IPS-20b (cell line): ENCODE data around the gene TTLL11.
"Not testable (repeated sequence)": the region's sequence is repeated elsewhere in the genome, so short reads cannot be mapped to it uniquely, and the experiment has no call there.

Experiments
- H3K27ac ChIP-seq: one replicate; pipeline ENCODE4 v1.5.1; 2013; ENCODE audit warnings: low read length
- H3K27me3 ChIP-seq: 2 replicates; pipeline ENCODE4 v1.6.1; 2013; ENCODE audit warnings: mild to moderate bottlenecking, low read length, inconsistent platforms; ENCODE audit not compliant: insufficient read depth
- H3K36me3 ChIP-seq: 2 replicates; pipeline ENCODE4 v1.6.1; 2013; ENCODE audit warnings: low read depth, mild to moderate bottlenecking, inconsistent platforms, low read length, moderate library complexity; ENCODE audit not compliant: insufficient read depth
- H3K4me1 ChIP-seq: 2 replicates; pipeline ENCODE4 v1.6.1; 2013; ENCODE audit warnings: mild to moderate bottlenecking, control low read depth, inconsistent platforms, low read length, moderate library complexity; ENCODE audit not compliant: insufficient read depth
- H3K4me3 ChIP-seq: 2 replicates; pipeline ENCODE4 v1.5.1; 2013; ENCODE audit warnings: mild to moderate bottlenecking, low read length, inconsistent platforms
- H3K9ac ChIP-seq: 2 replicates; pipeline ENCODE4 v1.6.1; 2013; ENCODE audit warnings: low read depth, mild to moderate bottlenecking, inconsistent platforms, low read length, moderate library complexity
- H3K9me3 ChIP-seq: 2 replicates; pipeline ENCODE4 v1.6.1; 2013; ENCODE audit warnings: mild to moderate bottlenecking, low read depth, low read length, inconsistent platforms; ENCODE audit not compliant: insufficient read depth

Gene TTLL11

DNA sequence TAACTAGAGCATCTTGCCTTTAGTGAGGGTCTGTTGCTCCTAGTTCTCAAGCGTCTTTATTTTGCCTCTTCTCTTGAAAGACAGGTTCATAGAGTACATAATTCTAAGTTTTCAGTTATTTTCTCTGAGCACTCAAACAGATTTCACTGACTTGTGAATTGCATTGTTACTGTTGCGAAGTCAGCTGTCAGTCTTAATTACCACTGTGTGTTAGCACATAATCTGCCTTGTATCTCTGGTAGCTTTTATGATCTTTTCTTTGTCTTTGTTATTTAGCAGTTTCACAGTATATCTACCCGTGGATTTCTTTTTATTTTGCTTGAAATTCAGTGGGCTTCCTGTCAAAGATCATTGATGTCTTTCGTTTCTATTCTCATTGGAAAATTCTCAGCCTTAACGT lies 192.9 kb downstream of the TTLL11 start:
- no peaks in the 10 kb centered on the region for H3K4me1 ChIP-seq
- H3K9ac ChIP-seq, result no peak overlapping the region
- H3K27me3 ChIP-seq, result no peaks in the 10 kb centered on the region
- no peak overlapping the region for H3K4me3 ChIP-seq
- no peak overlapping the region for H3K27ac ChIP-seq
- H3K9me3 ChIP-seq, result peaks cover 6% of the 10 kb centered on the region; the same call in 1 of the 2 replicates
- no peaks in the 10 kb centered on the region for H3K36me3 ChIP-seq

DNA sequence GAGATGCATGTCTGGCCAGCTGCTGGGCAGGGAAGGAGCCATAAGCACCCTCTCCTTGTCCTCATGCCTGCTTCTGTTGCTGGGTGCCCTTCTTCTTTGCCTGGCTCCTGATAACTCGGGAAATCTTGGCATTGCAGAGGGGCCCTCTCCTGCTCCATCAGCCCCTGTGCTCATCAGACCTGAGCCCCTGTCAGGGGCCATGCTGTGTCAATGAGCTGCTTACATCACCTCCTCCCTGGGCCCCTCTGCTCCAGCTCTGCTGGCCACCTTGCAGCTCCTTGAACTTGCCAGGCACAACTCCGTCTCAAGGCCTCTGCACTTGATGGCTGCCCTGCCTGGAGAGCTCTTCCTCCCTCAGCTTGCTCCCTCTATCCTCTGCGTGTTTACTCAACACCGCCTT lies 194.3 kb downstream of the TTLL11 start:
- Histone ChIP-seq H3K9ac (no peak overlapping the region), H3K9me3 (peaks cover 6% of the 10 kb centered on the region; the same call in 1 of the 2 replicates), H3K4me3 (no peak overlapping the region), H3K27me3 (no peaks in the 10 kb centered on the region), H3K36me3 (no peaks in the 10 kb centered on the region), H3K27ac (no peak overlapping the region), H3K4me1 (no peaks in the 10 kb centered on the region)

DNA sequence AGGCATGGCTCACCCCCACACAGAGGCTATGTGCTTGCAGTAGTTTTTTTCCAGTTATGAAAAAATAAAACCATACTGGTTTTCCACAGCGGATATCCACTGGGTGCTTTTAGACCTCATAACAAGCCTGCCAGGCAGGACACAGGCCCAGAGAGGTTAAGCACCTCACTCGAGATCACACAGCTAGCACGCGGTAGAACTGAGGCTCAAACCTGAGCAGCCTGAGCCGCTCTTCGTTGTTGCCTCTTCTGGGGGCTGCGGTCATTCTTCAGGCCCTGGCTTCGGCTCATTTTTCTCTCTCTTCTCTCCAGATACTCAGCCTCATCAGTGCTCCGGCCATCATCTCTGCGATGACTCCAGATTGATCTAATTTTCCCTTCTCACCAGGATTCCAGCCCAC lies 196.0 kb downstream of the TTLL11 start:
- H3K27me3 ChIP-seq, result no peaks in the 10 kb centered on the region
- H3K27ac ChIP-seq, result no peak overlapping the region
- no peak overlapping the region for H3K4me3 ChIP-seq
- peaks cover 6% of the 10 kb centered on the region; the same call in 1 of the 2 replicates for H3K9me3 ChIP-seq
- no peaks in the 10 kb centered on the region for H3K36me3 ChIP-seq
- no peaks in the 10 kb centered on the region for H3K4me1 ChIP-seq
- no peak overlapping the region for H3K9ac ChIP-seq

DNA sequence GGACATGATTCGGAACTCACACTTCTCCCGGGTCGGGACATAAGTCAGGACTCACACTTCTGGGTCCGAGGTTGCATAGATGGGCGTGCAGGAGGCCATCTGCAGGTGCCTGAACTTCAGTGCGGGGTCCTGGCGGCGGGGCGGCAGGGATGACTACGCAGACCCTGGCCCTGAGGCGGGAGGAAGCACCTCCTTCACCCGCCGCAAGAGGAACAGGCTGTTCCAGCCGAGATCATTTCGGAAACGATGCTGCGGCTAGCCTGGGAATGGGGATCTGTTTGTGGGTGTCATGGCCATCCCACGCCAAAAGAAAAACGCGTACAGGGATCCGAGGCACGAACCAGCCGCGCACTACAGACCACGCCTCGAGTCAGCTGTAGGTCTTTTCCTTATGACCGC lies 196.6 kb downstream of the TTLL11 start:
- no peak overlapping the region for H3K4me3 ChIP-seq
- no peaks in the 10 kb centered on the region for H3K36me3 ChIP-seq
- H3K9me3 ChIP-seq, result peaks cover 6% of the 10 kb centered on the region; the same call in 1 of the 2 replicates
- H3K27me3 ChIP-seq, result no peaks in the 10 kb centered on the region
- H3K9ac ChIP-seq, result no peak overlapping the region
- no peak overlapping the region for H3K27ac ChIP-seq
- no peaks in the 10 kb centered on the region for H3K4me1 ChIP-seq

DNA sequence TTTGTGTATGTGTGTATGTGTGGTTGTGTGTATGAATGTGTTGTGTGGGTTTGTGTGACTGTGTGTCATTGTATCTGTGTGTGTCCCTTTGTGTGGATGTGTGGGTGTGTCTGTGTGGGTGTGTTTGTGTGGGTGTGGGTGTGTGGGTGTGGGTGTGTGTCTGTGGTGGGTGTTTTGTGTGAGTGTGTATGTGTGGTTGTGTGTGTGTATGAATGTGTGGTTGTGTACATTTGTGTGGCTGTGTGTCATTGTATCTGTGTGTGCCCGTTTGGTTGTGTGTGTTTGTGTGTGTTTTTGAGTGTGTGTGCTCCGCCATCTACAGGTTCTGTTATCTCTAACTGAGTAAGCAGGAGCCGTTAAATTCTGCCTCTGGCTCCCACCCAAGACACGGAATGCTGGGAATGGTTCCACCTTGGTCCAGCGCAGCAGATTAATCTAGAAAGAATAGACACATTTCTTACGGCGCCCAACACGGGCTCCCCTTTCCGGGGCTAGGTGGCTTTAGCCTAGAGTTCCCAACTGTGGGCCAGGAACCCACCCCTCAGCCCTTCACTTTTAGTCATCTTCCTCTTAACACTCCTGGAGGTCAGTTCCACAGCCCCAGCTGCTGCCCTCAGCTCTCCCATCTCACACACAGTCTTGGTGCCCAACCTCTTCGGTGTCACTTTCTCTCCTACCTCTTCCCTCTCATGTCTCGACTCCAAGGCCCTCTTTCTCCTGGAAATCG lies 197.1 kb downstream of the TTLL11 start:
- H3K27ac ChIP-seq, result no peak overlapping the region

DNA sequence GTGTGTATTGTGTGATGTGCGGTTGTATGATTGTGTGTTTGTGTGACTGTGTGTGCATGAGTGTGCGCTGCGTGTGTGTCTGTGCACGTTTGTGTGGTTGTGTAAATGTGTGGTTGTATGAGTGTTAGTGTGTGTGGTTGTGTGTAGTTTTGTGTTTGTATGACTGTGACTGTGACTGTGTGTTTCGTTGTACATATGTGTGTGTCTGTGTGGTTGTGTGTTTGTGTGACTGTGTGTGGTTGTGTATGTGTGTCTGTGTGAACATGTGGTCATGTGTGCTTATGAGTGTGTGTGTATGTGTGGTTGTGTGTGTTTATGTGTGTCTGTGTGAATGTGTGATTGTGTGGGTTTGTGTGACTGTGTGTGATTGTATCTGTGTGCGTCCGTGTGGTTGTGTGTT lies 197.8 kb downstream of the TTLL11 start:
- Histone ChIP-seq H3K4me3 (no peak overlapping the region), H3K9ac (no peak overlapping the region), H3K27ac (no peak overlapping the region), H3K36me3 (no peaks in the 10 kb centered on the region), H3K4me1 (0 out of 2 replicates have a peak, but pooled peaks cover 3% of the 10 kb centered on the region), H3K9me3 (peaks cover 3% of the 10 kb centered on the region; the same call in 1 of the 2 replicates), H3K27me3 (no peaks in the 10 kb centered on the region)

More for the DNA sequence above, 197.1 kb downstream of the TTLL11 start:
- H3K27me3 ChIP-seq, result no peaks in the 10 kb centered on the region
- H3K9ac ChIP-seq, result no peak overlapping the region
- no peak overlapping the region for H3K4me3 ChIP-seq
- H3K36me3 ChIP-seq, result no peaks in the 10 kb centered on the region
- H3K9me3 ChIP-seq, result peaks cover 6% of the 10 kb centered on the region; the same call in 1 of the 2 replicates
- 0 out of 2 replicates have a peak, but pooled peaks cover 2% of the 10 kb centered on the region for H3K4me1 ChIP-seq

DNA sequence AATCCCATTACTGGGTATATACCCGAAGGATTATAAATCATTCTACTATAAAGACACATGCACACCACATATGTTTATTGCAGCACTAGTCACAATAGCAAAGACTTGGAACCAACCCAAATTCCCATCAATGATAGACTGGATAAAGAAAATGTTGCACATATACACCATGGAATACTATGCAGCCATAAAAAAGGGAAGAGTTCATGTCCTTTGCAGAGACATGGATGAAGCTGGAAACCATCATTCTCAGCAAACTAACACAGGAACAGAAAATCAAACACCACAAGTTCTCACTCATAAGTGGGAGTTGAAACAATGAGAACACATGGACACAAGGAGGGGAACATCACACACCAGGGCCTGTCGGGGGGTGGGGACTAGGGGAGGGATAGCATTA lies 198.7 kb downstream of the TTLL11 start:
- not testable (repeated sequence) for H3K4me3 ChIP-seq, H3K9ac ChIP-seq

DNA sequence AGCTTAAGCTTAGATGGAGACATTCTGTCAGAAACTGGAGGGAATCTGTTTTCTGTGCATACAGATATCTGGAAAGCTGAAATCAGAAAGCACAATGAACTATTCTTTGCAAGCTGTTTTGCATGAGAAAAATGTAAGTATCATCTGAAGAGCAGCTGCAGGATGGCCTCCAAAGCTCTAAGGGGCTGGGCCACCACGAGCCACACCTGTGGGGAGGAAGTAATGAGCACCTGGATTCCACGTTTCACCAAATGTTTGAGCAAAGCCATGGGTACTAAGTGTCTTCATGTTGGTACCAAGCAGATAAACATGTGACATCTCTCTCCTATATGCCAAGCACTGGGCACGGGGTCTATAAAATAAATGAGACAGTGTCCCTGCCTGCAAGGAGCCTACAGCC lies 199.3 kb downstream of the TTLL11 start:
- no peaks in the 10 kb centered on the region for H3K9me3 ChIP-seq
- 0 out of 2 replicates have a peak, but pooled peaks cover 3% of the 10 kb centered on the region for H3K4me1 ChIP-seq
- no peak overlapping the region for H3K4me3 ChIP-seq
- no peaks in the 10 kb centered on the region for H3K27me3 ChIP-seq
- H3K27ac ChIP-seq, result no peak overlapping the region
- H3K9ac ChIP-seq, result no peak overlapping the region
- no peaks in the 10 kb centered on the region for H3K36me3 ChIP-seq

More for the DNA sequence above, 198.7 kb downstream of the TTLL11 start:
- not testable (repeated sequence) for H3K27me3 ChIP-seq, H3K4me1 ChIP-seq, H3K9me3 ChIP-seq, H3K36me3 ChIP-seq, H3K27ac ChIP-seq

DNA sequence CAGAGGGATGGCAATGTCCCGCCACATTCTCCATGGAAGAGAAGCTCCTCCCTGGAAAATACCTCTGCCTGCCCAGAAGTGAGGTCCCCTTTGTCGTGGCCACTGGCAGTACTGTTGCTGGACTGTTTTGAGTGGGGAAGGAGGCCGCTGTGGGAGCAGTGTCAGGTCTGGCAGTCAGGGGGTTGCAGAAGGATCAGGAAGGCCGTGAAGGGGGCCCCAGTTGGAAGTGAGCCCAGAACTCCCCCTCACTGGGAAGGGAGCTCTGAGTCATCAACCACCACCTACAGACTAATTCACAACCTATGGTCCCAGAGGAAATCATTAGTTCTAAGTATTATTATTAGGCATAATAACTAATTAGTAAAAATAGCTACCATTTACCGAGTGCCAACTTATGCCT lies 200.4 kb downstream of the TTLL11 start:
- H3K27ac ChIP-seq, result no peak overlapping the region

DNA sequence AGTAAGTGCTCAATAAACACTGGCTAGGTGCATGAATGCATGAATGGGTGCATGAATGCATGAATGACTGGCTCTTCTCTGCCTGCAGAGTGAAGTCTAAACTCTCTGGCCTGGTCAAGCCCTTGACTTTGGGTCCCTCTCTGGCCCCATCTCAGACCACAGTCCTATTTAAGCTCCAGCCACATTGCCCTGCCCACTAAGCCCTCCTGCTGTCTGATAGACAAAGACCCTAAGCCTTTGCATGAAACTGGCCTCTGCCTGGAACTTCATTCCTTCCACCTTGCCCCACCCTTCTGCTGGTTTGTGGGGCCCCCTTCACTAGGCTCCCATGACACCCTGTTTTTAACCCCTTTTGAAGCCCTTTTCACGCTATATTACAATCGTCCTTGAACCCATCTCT lies 202.4 kb downstream of the TTLL11 start:
- Histone ChIP-seq H3K27me3 (no peaks in the 10 kb centered on the region), H3K4me1 (peaks cover 6% of the 10 kb centered on the region; the same call in 1 of the 2 replicates), H3K36me3 (no peaks in the 10 kb centered on the region), H3K9me3 (no peaks in the 10 kb centered on the region), H3K4me3 (no peak overlapping the region), H3K27ac (no peak overlapping the region), H3K9ac (no peak overlapping the region)

More for the DNA sequence above, 200.4 kb downstream of the TTLL11 start:
- H3K27me3 ChIP-seq, result no peaks in the 10 kb centered on the region
- H3K4me3 ChIP-seq, result no peak overlapping the region
- H3K9me3 ChIP-seq, result no peaks in the 10 kb centered on the region
- no peaks in the 10 kb centered on the region for H3K36me3 ChIP-seq
- no peak overlapping the region for H3K9ac ChIP-seq
- H3K4me1 ChIP-seq, result peaks cover 6% of the 10 kb centered on the region; the same call in 1 of the 2 replicates

DNA sequence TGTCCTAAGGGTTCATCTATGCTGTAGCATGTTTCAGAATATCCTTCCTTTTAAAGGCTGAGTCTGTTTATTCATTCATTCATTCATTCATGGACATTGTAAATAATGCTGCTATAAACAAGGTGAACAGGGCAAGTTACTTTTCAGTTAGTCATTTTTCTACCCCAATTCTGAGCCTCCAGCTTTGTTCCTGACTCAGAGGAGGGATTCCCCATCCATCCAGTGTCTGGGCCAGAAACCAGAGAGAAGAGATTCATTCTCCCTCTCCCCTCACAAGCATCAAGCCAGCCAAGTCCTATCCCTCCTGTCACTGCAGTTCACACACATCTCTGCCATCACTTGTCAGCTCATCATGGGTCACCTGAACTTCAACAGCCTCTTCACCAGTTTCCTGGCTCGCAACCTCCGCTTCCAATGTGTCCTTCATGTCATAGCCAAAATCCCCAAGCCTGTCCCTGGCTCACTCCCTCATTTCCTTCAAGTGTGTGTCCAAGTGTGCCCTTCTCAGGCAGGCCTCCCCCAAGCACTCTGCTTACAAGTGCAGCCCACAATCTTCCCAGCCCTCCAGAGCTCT lies 203.0 kb downstream of the TTLL11 start:
- Histone ChIP-seq H3K9me3 (no peaks in the 10 kb centered on the region), H3K27ac (no peak overlapping the region), H3K36me3 (no peaks in the 10 kb centered on the region), H3K9ac (no peak overlapping the region), H3K4me1 (peaks cover 6% of the 10 kb centered on the region; the same call in 1 of the 2 replicates), H3K27me3 (peaks cover 4% of the 10 kb centered on the region; the same call in 1 of the 2 replicates), H3K4me3 (no peak overlapping the region)

DNA sequence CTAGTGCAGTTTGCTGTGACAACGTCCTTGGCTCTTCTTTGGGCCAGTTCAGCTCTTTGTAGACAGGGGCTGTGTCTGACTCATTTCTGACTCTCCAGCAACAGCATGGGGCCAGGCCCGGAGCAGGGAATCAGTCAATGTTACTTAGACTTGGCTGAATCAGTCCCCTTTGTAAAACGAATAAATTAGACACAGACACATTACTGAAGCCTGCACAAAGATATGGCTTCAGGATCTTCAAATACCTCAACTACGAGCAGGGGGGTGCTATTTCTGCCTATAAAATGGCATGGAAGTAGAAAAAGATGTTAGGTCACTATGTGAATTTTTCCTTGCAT lies 204.7 kb downstream of the TTLL11 start:
- H3K9me3 ChIP-seq, result no peaks in the 10 kb centered on the region
- H3K4me3 ChIP-seq, result no peak overlapping the region
- H3K9ac ChIP-seq, result no peak overlapping the region
- no peaks in the 10 kb centered on the region for H3K36me3 ChIP-seq
- peaks cover 18% of the 10 kb centered on the region for H3K4me1 ChIP-seq
- H3K27ac ChIP-seq, result no peak overlapping the region
- peaks cover 8% of the 10 kb centered on the region; the same call in 1 of the 2 replicates for H3K27me3 ChIP-seq
